Fibroblast of skin of right quadriceps (primary cell): ENCODE data around the gene GOLIM4.
"Not testable (repeated sequence)": the region's sequence is repeated elsewhere in the genome, so short reads cannot be mapped to it uniquely, and the experiment has no call there.

Experiments
- DNase-seq: peaks from one replicate; pipeline ENCODE4 v3.0.0-alpha.2; 2013

The GOLIM4 gene

GRCh38 chr3:168072323-168072650 lies 23.4 kb downstream of the GOLIM4 start:
- DNase-seq = no peak

DNA sequence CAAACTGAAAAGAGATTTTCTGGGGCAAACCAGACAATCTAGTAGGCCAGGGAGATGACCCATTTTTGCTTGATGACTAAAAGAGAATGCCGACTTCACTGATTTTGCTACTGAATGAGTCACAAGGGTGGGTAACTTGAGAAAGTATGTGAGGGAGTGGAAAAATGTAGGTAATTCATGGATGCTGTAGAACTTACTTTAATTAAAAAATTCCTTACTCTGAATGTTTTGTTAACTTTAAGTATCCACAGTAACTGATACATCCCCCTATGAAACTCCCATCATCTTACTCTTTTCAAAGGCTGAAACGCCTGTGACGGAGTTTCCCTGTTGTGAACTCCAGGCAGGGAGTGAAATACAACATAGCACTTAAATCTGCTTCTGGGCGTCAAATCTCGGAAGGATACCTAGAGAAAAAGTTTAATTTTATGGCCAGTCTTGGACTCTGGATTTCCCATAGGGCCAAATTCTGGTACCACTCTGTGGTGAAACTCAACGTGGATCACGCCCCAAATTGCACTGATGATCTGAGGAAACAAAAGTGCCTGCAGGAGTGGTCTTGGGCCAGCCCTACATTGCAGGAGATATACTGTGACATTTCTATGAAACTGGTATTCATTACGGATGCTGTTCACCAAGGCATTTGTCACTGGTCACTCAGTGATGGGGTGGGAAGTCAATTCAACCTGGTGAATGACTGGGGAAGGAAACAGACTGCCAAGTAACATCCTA lies 24.0 kb downstream of the GOLIM4 start:
- DNase-seq = peak; percentile 95

DNA sequence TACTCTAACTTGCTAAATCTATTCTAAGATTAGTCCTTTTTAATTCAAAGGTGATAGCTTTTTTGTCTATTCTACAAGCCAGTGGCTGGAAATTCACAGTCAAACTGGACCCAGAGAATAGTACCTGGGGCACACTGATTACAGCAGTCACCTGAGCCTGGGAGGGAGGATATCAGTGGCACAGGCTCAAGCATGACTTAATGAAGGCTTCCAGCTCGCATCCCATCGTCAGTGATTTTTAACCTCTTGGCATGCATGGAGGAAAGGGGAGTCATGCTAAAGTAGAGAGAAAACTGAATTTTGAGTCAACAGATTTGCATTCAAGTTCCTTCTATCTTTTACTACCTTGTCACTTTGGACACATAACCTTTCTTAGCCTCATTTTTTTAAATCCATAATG lies 24.8 kb downstream of the GOLIM4 start:
- no peak for DNase-seq

DNA sequence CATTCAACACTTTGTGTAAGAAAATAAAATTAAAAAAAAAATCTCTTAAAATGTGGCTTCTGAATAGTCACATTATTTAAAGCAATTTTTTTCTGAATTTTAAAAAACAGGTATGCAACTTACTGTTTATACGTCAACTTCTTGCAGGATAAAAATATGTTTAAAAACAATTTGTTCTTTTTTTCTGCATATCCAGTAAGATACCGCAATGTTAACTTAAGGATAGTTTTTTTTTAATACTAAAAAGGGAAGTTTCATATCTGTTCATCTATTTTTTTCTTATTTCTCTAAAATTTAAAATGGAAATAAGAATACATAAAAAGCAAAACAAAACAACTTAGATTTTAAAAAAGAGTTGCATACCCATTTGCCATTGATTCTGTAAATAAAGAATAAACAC lies 27.4 kb downstream of the GOLIM4 start:
- no peak for DNase-seq

- no peak for DNase-seq
These were observed 28.8 kb downstream of the GOLIM4 start for GRCh38 chr3:168066882-168067281.

- no peak for DNase-seq
These were observed 30.2 kb downstream of the GOLIM4 start for GRCh38 chr3:168065569-168065968.

DNA sequence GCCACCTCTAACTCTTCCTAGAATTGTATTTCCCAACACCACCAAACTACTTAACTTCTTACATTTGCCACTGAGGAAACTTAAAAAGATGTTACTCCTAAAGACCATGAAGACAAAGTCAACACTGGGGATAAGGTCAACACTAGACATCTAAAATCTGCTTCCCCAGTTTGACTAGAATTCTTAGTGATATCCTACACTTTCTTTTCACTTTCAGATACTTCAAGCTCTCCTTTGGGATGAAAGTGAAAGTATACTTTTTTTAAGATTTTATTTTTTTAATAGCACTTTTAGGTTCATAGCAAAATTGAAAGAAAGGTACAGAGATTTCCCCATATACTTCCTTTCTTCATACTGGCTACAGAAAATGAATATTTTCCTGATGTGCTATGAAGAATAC lies 32.6 kb downstream of the GOLIM4 start:
- no peak for DNase-seq

DNA sequence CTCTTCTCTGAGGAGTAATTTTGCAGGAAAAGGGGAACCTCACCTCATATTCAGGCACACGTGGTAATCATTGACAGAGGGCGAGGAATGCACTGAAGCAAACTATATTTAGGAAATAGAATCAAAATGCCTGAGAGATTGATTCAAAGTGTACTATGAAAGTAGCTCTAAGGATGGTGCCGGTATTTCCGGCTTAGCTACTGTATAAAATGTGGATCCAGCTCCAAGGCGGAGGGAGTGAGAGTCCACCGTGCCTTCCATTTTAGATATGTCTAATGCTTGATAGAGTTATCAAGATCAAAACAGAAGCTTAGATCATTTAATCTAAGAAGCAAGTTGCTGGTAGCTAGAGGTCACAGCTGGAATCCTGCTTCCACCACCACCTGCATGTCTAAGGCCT lies 33.0 kb downstream of the GOLIM4 start:
- DNase-seq = no peak

- no peak for DNase-seq
These were observed 34.3 kb downstream of the GOLIM4 start for GRCh38 chr3:168061332-168061996.

GRCh38 chr3:168060317-168060716 lies 35.4 kb downstream of the GOLIM4 start:
- DNase-seq = no peak

DNA sequence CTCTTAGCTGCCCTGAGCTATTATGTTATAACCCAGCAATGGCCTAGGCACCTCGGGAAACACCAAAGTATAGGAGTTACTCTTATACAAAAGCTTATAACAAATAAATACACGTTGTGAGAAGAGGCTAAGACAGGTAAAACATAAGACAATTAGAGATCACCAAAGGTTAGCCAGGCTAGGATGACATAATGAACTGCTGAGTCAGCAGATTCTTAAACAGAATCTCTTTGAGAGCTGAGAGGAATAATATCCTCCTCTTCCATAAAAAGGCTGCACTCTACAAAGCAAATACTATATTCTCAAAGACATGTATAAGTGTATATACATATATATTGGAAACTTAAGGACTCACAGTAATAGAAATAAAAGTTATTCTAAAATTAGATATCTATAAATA lies 37.2 kb downstream of the GOLIM4 start:
- DNase-seq = no peak

GRCh38 chr3:168056398-168057230 lies 39.1 kb downstream of the GOLIM4 start:
- not testable (repeated sequence) for DNase-seq

DNA sequence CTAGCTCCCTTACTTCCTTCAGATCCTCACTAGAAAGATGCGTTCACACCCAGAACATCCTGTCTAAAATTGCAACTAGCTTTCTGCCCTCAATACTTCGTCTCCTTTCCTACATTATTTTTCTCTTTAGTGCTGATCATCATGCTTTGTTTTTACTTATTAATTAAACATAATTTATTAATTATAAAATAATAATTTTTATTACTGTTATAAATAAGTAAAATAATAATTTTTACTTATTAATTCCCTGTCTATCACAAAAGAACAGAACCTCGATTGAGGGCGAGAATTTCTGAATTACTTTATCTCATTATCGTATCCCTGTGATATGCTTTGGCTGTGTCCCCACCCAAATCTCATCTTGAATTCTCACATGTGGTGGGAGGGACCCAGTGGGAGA lies 41.3 kb downstream of the GOLIM4 start:
- no peak for DNase-seq

DNA sequence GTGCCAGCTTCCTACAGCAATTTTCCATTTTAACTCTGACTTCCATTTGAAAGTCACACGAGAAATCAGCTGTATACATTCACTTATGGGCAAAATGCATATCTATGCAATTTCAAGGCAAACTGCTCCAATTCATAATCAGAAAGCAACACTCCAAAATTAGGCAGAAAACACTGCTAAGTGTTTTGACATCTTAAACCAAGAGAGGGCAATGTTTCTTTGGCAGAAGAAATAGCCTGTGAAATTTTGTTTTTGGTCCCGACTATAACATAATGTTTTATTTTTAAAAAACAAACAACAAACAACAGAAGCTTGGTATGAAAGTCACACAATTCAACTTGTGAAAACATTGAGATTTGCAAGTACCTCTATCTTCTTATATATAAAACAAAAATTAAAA lies 42.6 kb downstream of the GOLIM4 start:
- DNase-seq = no peak

DNA sequence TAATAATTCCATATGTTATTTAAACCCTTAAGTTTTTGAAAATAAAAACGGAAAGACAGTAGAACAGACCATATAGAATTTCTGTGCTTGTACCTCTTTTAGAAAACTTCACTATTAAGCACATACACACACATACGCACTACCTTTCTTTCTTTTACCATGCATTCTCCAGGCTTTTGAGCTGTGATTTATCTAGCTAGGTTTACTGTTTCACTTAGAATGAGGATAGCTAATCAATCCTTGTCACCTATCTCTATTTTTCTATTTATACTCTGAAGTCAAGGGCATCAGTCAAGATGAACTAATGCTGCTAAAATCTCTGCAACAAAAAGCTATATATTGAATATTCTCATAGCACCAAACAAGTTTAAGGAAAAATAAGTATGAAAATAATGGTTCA lies 43.2 kb downstream of the GOLIM4 start:
- no peak for DNase-seq

DNA sequence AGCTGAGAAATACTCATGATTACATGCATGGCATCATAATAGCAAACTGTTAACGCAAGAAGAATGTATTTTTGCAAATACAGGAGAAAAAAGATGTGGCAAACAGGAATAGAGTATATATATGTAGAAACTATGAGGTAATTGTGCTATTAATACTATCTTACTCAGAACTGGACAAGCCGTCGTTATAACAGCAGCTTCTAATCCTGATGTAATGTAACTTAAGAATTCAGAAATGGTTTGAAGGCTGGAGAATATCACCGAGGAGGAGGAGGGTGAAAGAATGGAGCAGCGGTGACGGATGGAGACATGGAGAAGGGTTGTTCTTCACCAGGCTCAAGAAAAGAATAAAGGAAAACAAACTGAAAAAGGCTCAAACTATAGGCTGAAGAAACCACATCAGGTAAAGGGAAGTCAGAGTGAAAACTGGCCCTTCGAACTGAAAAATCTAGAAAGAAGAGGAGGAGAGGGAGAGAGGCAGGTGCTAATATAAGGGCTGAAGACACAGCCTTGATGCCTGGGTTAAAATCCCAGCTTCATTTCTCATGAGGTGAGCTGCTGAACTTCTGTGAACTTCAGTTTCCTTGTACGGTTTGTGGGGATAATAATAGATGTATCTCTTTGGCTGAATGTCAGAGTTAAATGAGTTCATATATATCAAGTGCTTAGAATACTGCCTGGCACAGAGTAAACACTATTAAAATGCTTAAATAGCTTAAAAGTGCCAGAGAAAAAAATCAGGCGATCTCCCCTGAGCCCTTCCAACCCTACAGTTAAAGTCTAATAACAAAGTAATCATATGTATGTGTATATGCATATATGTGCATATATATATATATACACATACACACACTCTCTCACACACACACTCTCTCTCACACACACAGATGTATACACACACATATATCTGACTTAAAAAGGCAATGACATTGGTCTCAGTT lies 43.9 kb downstream of the GOLIM4 start:
- DNase-seq = peak; percentile 66

- no peak for DNase-seq
These were observed 44.7 kb downstream of the GOLIM4 start for GRCh38 chr3:168051070-168051469.

GRCh38 chr3:168049367-168049974 lies 46.3 kb downstream of the GOLIM4 start:
- DNase-seq = peak; percentile 28

GRCh38 chr3:168048414-168049330 lies 47.1 kb downstream of the GOLIM4 start:
- no peak for DNase-seq

DNA sequence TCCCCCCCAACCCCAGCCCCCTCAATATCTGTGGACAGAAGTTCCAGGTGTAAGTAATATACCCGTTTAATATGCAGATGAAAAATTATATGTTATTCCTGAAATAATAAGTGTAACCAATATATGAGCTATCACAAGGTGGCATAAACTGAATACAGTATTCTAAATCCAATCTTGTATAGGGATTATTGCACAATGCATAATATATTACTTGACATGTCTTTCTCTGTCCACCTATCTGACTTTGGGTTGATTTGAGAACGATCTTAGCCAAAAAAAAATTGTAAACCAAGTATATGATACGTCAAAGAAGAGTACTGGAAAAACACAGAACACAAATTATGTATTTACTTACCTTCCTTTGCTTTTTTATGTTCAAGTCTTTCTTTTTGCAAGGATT lies 47.8 kb downstream of the GOLIM4 start:
- DNase-seq = no peak

GRCh38 chr3:168047190-168047795 lies 48.4 kb downstream of the GOLIM4 start:
- peak; percentile 81 for DNase-seq
